Measurements from ENCODE around the gene SYNRG. TPM values are rescaled to one million over a fixed set of nuclear protein-coding genes. Genes with fewer than 3 reads are reported as not detected.
"Not testable (repeated sequence)": the region's sequence is repeated elsewhere in the genome, so short reads cannot be mapped to it uniquely, and the experiment has no call there.

Gene SYNRG, protein sequence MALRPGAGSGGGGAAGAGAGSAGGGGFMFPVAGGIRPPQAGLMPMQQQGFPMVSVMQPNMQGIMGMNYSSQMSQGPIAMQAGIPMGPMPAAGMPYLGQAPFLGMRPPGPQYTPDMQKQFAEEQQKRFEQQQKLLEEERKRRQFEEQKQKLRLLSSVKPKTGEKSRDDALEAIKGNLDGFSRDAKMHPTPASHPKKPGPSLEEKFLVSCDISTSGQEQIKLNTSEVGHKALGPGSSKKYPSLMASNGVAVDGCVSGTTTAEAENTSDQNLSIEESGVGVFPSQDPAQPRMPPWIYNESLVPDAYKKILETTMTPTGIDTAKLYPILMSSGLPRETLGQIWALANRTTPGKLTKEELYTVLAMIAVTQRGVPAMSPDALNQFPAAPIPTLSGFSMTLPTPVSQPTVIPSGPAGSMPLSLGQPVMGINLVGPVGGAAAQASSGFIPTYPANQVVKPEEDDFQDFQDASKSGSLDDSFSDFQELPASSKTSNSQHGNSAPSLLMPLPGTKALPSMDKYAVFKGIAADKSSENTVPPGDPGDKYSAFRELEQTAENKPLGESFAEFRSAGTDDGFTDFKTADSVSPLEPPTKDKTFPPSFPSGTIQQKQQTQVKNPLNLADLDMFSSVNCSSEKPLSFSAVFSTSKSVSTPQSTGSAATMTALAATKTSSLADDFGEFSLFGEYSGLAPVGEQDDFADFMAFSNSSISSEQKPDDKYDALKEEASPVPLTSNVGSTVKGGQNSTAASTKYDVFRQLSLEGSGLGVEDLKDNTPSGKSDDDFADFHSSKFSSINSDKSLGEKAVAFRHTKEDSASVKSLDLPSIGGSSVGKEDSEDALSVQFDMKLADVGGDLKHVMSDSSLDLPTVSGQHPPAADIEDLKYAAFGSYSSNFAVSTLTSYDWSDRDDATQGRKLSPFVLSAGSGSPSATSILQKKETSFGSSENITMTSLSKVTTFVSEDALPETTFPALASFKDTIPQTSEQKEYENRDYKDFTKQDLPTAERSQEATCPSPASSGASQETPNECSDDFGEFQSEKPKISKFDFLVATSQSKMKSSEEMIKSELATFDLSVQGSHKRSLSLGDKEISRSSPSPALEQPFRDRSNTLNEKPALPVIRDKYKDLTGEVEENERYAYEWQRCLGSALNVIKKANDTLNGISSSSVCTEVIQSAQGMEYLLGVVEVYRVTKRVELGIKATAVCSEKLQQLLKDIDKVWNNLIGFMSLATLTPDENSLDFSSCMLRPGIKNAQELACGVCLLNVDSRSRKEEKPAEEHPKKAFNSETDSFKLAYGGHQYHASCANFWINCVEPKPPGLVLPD (N-terminal part only)
- 26.1 TPM for total RNA-seq

DNA sequence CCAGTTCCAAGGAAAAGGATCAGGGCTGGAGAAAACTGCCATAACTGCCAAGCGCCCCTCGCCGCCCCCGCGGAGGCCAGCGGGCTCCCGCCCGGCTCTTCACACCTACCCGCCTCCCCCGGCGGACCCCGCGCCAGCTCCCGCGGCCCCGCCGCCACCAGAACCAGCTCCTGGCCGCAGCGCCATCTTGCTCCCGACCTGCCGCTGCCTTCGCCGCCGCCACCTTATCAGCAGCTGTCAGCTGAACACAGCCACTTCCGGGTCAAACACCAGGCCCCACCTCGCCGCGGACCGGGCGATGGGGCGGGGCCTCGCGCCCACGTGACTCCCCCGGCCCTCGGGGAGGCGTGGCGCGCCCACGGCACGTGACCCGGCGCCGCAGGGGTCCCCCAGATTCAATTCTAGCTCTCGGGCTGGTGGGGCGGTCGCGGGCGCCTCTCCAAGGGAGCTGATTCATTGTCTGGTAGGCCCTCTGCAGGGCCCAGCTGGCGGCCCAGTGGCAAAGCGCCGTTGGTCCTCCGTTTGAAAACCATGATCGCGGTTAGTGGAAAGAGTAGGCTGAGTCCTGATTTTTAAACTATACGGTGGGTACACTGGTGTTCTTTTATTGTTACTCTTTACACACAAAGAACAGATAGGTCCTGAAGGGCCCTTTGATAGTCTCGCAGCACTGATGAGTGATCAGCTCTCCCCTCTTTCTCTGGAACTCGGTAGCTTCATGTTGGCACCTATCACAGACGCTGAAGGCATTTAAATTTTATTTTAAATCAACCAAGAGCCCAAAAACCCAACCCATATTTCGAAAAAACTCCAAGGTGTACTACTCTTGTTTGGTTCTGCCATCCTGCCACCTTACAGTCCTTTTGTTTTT lies at the start of gene SYNRG:
TSS of gene SYNRG (minus strand) at position 249 of the 871 bp plus-strand sequence. CDS start at position 186, 63 bp downstream.
- peak; percentile 92 for DNase-seq

DNA sequence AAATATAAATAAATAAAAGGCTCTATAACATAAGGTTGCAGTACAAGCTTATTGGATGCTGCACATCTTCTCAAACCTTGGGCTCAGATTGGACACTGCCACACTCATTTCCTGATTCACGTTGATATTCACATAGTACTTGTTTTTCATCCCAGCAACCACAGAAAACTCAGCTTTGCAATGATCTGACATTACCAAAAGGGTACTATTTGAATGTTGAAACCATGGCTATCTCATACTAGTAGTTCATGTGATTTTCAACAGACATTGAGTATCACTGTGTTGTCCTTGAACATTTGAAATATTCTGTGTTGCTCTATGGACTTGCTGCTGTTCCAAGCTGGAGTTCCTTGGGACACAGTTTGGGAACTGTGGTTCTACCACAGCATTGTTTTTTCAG lies 48.0 kb upstream of the SYNRG start:
- no peak for DNase-seq

DNA sequence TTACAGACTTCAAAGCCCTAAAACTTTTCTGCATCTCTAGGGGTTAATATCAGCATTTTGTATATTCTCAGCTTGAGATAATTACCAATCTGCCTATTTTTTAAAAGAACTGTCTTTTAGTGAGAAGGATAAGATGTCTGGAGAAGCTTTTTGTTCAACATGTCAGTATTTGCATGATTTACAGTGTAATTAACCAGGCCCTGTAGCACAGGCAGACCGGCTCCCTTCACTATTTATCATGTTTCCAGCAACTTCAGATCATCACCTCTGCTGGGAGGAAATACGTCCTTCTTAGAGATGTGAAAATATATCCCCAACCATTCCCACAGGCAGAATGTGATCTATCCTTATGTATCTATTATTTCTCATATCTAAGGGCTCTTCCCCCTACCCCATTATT lies 42.6 kb upstream of the SYNRG start:
- no peak for DNase-seq

DNA sequence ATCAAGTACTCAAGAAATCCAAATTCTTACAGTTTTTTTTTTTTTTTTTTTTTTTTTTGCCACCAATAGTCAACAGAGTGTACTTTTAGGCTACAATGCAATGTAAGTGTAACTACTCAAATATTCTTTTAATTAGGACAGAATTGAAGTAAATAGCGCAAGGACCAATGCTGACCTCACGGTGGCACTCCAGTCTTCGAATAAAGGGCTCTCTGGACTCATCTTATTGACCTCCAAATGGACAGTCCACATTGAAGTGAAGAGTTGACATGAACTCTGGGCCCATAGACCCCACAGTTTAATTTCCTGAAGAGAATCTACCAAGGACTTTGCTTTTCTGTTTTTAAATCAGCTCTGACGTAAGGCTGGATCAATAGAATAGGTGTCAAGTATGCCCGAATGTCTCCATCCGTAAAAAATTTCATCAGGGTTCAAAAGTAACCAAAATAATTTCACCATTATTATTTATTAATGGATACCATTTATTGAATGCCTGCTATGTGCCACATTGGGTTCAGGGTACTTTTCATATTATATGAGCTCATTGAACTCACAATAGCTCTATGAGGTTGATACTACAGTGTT lies 41.3 kb upstream of the SYNRG start:
- DNase-seq = no peak

DNA sequence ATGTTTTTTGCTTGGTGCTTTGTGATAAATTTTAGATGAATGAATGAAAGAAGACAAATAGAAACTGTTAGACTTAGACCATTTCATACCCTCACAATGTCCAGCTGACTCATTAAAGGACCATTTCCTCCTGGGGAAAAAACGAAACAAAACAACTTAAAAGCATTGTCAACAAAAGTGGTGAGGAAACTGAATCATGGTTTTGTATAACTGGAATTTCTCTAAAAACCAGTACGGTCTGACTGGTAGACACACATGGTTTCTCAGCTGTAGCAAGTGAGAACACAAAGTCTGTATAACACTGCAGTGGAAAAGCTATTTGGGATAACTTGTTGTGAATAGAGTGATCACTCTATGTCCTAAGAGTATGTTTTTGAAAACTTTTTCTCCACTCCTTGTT lies 39.3 kb upstream of the SYNRG start:
- DNase-seq = no peak

DNA sequence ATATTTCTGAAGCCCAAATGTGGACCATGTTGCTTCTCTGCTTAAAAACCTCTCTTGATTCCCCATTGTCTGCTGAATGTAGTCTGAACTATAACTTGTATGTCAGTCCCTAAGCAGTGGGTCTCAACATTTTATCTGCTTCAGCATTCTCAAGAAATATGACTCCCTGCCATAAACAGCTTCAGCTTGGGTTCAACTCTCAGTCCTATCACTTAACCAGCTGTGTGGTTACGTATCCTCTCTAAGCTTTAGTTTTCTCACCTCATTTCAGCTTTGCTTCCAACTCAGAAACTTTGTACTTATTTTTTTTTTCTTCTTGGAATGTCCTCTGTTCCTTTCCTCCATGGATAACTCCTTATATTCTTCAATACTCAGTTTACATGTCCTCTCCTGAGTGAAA lies 38.6 kb upstream of the SYNRG start:
- no peak for DNase-seq

DNA sequence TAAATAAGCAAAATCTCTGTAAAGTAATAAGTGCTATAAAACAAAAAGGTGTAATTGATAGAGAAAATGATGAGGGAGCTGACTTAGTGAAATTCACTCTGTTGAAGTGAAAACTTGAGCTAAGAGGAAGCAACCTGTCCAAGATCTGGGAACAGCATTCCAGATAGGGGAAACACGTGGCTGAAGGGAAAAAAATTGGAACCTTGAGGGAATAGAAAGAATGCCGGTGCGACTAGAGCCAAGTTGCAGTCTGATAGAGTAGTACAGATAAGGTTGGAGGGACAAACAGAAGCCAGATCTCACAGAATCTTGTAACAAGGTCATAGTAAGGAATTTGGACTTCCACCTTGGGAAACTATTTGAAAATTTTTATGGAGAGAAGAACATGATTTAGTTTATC lies 34.7 kb upstream of the SYNRG start:
- no peak for DNase-seq

DNA sequence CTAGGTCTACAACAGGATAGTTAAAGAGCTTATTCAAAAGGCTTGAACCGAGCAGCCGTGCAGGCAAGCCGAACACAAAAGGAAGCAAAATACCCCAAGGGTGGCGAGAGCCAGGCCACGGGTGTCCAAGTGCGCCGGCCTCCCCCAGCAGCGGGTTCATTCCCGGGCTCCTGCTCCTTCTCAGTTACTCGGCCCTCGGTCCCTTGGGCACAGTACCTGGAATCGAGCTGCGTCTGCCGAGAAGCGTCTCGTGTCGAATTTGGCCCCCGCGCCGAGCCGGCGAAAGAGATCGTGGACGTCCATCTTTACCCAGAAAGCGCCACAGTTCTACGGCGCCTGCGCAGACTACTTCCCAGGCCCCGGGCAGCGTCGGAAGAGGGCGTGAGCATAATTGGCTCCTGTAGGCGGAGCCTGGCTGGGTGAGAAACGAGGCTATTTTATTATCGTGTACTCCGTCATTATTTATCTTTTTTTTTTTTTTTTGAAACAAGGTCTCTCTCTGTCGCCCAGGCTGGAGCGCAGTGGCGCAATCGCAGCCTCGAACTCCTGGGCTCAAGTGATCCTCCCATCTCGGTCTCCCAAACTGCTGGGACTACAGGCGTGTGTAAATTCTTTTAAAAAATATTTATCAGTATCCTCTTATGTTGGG lies 34.0 kb upstream of the SYNRG start, which contains the start of gene DDX52:
TSS of gene DDX52 (minus strand) at position 329 of the 649 bp plus-strand sequence. CDS start at position 303, 26 bp downstream.
- peak; percentile 64 for DNase-seq

DNA sequence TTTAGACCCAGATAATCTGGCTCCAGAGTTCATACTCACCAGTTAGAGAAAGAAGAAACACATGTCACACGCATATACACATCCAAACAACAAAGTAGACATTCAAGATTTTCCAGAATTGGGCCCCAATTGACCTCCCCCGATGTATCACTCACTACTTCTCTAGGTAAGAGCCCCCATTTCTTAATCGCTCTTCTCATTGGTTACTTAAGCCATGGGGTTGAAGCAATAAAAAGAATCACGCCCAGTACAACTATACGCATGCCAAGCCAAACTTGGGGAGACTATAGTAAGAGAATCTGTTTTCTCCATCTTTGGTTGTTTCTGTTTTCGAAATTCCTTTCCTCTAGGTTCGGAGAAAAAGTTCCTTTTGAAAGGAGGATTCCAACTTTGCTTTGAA lies 33.5 kb upstream of the SYNRG start:
- DNase-seq = peak; percentile 9

DNA sequence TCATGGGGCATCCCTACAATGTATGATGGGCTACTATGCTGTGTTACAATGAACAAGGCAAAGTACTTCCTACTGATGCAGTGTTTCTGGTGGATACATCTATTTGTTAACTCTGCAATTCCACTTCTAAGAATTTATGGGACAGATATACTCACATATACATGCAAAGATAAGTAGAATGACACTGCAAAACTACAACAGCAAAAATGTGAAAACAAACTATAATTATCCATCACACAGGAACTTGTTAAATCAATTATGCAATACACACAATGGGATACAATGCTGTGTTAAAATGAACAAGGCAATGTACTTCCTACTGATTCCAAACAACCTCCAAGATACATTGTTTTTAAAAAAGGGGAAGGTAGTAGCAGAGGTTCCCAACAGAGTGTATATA lies 30.8 kb upstream of the SYNRG start:
- no peak for DNase-seq

DNA sequence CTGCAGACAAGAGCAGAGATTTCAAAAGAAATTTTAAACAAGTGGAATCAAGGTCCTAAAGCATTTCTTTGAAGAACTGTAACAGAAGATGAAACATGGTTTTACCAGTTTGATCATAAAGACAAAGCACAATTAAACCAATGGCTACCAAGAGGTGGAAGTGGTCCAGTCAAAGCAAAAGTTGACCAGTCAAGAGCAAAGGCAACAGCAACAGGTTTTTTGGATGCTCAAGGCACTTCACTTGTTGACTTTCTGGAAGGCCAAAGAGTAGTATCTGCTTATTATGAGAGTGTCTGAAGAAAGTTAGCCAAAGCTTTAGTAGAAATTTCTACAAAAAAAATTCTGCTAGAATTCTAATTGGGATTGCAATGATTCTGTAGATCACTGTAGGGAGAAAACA lies 28.7 kb upstream of the SYNRG start:
- no peak for DNase-seq

DNA sequence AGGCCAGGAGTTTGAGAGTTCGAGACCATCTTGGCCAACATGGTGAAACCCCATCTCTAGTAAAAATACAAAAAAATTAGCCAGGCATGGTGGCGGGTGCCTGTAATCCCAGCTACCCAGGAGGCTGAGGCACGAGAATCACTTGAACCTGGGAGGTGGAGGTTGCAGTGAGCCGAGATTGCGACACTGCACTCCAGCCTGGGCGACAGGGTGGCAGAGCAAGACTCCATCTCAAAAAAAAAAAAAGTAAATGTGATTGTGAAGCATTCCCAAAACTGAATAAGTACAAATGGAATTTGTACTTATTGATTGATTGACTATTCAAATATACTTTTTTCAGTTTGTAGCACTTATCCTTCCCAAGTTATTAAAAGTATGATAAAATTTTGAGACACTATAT lies 7.2 kb upstream of the SYNRG start:
- DNase-seq = not testable (repeated sequence)

DNA sequence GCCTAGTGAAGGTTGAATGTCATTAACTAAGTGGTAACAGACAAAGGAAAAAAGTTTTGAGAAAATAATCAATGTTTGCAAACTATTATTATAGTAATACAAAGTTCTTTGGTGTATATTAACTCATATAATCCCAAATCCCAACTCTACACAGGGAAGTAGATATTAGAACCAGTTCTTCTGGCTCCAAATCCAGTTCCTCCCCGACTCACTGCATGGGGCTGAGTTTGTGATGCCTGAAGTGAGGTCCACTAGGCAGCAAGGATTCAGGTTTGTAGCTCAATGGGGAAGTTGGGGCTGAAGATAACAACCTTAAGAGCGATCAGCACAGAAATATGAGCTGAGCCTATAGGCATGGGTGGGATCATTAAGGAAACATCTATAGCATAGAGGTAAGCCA lies 5.6 kb upstream of the SYNRG start:
- no peak for DNase-seq

DNA sequence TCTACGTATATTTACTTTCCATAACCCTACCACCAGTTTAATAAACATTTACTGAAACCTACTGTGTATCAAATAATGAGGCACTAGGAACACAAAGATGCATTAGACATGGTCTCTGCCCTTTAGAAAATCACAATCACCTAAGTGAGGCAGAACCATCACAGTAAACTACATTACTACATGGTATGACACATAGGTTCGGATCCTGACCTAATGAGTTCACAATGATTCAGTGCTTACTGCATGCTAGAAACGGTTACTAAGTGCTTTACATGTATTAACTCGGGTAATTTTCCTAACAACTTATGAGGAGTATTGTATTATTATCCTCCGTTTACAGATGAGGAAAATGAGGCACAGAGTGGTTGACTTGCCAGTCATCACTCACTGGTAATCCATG lies 5.2 kb upstream of the SYNRG start:
- no peak for DNase-seq

DNA sequence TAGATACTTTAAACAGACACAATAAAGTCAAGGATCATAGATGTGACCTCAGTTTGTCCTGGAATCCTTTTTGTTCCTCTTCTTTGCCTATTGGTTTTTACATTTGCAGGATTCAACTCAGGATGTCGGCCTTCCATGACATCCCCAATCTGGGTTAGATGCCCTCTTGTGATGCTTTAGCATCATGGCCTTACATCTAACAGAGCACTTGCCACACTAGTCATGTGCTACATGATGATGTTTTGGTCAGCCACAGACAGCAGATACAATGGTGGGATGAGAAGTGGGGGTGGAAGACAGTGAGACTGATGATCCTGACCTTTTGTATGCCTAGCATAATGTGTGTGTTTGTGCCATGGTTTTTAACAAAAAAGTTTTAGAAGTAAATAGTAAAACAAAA lies 1.8 kb upstream of the SYNRG start:
- DNase-seq = no peak

DNA sequence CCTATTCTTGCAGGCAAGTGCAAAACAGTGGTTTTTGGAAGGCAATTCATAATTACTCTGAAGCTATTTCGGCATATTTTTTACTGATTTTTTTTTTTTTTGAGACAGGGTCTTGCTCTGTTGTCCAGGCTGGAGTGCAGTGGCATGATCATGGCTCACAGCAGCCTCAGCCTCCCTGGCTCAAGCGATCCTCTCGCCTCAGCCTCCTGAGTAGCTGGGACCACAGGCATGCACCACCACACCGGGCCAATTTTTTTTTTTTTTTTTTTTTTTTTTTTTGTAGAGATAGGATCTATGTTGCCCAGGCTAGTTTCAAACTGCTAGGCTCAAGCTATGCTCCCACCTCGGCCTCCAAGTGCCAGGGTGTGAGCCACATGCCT lies 813 bp upstream of the SYNRG start:
- DNase-seq = not testable (repeated sequence)

DNA sequence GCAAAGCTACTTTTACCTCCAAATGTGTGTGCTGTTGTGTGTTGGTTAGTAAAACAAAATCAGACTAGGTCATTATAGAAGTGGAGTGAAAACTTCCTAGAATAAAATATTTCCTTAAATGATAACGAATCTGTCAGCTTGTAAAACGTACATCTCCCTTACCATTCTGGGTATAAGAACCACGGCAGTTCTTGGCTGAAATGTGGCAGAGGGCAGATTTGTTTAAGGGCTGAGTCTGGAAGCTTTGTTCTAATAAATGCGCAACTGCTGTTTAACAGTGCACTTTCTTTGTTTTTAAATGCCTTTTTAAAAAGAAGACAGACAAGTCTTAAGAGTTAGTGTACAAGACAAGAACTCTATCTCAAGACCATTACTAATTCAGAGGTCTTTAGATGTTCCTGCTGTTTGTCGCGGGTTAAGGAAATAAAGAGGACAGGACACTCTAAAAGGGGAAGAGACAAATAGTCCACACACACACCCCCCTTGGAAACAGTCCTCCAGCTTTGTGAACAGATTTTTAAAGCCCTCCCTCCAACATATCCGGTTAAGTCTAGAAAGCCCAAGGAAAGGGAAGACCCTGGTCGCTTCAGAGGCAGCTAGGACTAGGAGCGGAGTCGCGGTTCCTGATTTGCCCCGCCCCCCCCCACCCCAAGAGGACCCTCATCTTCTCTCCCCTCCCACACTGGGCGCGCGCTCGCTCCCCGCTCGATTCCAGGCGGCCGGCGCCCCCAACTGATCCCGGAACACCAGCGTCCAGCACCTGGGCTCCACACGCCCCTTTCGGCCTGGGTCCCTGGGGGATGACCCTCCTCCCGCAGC lies 658 bp downstream of the SYNRG start:
- peak; percentile 53 for DNase-seq

DNA sequence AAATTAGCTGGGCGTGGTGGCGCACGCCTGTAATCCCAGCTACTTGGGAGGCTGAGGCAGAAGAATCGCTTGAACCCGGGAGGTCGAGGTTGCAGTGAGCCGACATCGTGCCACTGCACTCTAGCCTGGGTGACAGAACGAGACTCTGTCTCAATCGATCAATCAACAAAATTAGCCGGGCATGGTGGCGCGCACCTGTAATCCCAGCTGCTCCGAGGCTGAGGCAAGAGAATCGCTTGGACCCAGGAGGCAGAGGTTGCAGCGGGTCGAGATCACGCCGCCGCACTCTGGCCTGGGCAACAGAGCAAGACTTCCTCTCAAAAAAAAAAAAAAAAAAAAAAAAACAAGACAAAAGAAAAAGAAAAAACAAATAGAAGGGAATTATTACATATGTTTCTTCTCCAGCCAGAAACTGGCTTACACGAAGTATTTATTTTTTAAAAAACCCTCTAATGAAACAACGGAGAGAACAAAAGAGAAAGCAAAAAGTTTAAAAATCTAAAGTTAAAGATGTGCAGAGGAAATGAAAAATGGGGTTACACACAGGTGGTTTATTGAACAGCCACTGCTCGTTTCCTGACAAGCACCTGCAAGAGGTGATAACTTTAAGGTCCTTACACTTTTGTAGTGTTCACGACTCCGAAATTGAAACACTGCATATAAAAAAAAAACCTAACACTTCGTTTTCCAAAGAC lies 1.4 kb downstream of the SYNRG start:
- no peak for DNase-seq

Data from skin of body (tissue), 2 donors.